DMS79 (cell line): ENCODE measurements around the gene MXD1.

Experiments used
- DNase-seq: peaks from one replicate; lab custom pipeline; 2025; lab: John Stamatoyannopoulos, UW

Gene MXD1

DNA sequence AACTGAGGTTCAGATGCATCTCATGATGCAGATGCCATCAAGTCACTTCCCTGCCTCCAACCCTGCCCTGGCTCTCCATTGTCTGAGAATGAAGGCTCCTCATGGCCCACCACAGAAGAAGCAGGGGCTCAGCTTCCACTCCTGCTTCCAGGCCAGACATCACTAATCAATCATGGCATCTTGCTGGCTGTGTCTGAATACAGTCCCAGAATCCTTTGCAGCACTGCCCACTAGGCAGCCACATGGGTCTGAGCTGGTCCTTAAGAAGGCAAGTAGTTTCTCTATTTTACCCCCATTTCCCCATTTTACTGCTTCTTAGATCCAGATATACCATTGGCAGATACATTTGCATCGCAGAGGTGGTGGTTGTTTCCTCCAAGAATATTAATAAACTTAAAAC lies 39.2 kb downstream of the MXD1 start:
- DNase-seq: no peak

- DNase-seq: no peak
Observed at GRCh38 chr2:69955029-69955428, 40.1 kb downstream of the MXD1 start.

DNA sequence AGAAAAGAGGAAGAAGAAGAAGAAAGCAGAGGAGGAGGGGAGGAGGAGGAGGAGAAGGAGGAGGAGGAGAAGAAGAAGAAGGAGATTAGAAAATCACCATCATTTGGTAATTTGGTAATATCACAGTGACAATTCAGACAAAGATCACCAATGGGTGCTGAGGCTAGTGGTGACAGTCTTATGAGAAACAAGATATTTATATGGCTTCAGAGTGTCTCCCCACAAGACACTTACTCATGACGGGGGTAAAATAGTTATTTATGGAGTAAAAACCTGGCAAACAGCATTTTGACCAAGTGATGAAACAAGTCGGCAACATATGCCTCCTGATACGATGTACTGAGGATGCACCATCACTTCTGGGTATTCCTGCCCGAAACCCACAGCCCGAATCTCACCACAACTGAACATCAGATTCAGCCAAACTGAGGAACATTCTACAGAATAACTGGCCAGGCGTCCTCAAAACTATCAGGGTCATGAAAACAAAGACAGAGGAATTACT lies 41.6 kb downstream of the MXD1 start:
- DNase-seq: no peak

DNA sequence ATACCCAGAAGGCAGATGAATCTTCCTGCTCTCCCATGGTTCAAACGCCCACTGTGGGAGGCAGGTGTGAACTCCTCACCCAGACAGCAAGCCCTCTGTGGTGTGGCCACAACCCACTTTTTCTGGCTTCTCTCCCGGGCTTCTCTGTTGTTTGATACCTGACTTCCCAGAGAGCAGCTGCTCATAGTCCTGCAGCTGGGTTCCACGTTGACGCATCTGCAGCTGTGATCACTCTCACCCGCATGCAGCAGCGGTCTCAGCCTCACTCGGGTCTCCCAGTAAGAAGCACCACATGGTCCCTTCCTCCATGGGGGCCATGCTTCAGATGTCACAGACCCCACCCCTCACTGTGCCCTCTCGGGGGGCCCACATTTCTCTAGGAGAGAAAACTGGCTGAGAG lies 43.1 kb downstream of the MXD1 start:
- DNase-seq: no peak

GRCh38 chr2:69958480-69958879 lies 43.6 kb downstream of the MXD1 start:
- DNase-seq: no peak

DNA sequence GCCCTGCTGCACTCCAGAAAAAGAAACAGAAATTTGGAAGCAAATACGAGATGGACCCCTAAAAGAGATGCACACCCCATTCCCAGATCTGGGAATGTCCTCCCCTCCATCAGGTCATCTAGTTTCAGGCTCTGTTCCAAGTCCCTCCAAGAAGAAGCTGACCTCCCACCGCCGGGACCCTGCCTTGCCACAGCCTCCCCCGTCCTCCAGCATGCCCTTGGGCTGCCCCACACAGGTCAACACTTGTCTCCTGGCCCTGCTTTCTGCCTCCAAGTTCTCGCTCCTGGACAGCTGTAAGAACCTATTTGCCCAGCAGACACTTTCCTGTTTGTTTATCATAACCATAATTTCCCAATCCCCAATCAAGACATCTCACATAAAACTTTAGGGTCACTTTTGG lies 44.5 kb downstream of the MXD1 start:
- DNase-seq: no peak

DNA sequence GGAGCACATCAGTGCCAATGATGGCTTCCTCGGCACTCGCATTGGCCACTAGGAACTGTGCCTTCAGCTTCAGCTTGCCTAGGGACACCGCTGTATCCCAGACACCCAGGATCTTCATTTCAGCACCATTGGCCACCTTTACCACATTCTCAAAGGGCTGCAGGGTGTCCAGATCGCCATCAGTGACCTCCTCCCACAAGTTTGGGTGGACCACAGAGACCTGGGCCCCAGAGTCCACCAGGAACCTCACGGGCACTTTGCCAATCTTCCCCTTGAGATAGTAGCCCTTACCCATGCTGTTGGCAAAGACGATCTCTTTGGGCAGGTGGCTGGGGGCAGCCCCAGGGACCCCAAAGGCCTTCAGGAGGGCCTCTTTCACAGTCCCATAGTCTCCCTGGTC lies 45.9 kb downstream of the MXD1 start:
- no peak for DNase-seq

DNA sequence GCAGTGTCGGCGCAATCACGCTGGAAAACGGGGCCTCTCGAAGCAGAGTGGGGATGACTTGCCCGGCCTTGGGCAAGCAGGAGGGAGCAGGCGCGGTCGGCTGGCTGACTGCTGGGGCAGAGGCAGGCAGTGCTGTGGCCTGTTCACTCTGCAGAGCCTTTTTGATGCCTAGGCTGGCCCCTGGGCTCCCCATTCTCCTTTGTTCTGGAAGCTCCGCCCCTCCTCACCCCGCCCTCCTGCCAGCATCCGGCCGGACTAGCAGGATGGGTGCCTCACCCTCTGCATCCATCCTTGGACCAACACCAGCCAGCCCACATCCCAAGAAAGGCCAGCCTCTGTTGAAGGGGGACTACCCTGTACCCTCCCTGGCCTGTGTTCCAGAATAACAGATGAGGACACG lies 46.6 kb downstream of the MXD1 start, which contains the start of gene ASPRV1:
TSS of gene ASPRV1 (minus strand) at position 136 of the 400 bp plus-strand sequence. CDS start 195 bp downstream, outside the sequence.
- DNase-seq: no peak

GRCh38 chr2:69962986-69963730 lies 48.2 kb downstream of the MXD1 start:
- DNase-seq: no peak

DNA sequence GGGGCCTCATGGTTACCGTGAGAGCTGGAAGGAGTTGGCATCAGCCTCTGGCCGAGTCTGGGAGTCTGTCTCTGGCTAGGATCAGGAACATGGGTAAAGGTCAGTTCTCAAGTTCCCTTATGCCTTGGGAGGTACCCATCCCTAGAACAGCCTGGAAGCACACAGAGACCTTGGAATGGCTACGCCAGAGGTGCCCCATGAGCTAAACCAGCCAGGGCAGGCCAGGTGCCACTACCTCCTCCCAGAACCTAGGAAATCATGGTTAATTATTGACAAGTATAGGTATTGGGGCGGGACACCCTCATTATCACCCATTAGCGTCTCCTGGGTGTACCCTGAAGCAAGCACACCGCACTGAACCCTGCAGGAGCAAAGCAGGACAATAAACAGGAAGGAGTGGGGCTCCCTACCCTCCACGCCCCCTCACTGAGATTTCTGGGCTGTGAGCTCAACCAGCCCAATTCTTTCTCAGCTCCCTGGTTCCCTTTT lies 49.5 kb downstream of the MXD1 start:
- DNase-seq: no peak

GRCh38 chr2:69965756-69966445 lies 51.0 kb downstream of the MXD1 start:
- DNase-seq: no peak

DNA sequence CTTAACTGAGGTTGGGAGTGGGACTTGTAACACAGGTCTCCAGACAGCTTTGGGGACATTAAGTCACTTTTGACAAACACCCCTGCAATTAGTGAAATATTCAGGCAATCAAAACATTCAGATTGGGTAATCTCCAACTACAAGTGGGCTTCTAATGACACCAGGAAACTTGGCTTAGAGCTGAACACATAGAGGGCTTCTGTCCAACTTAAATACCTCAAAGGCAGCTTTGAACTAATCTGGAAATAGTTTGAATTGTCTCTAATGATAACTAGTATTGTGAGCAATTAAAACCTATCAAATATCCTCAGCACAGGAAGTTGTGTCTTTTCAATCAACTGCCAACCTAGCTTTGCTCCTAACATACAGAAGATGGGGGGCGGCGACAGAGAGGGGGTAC lies 51.6 kb downstream of the MXD1 start:
- no peak for DNase-seq

DNA sequence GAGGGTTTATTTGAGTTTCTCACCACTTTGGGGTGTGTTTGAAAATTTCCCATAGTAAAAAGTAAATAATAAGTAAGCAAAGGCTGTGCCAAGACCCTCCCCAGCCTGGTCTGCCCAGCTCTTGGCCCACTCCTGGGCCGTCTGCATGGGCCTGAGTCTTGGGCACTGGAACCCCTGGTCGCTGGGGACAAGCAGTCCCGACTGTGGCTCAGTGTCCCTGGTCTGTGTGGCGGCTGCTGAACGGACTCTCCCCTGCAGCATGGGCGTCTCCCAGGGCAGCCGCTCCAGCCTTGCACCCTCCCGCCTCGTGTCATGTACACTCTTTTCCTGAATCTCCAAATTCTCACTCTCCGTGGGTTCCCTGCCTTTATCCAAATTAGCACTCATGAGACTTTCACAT lies 53.7 kb downstream of the MXD1 start:
- no peak for DNase-seq

- no peak for DNase-seq
Observed at GRCh38 chr2:69969126-69969983, 54.4 kb downstream of the MXD1 start.

- DNase-seq: no peak
Observed at GRCh38 chr2:69969991-69970390, 55.1 kb downstream of the MXD1 start.

DNA sequence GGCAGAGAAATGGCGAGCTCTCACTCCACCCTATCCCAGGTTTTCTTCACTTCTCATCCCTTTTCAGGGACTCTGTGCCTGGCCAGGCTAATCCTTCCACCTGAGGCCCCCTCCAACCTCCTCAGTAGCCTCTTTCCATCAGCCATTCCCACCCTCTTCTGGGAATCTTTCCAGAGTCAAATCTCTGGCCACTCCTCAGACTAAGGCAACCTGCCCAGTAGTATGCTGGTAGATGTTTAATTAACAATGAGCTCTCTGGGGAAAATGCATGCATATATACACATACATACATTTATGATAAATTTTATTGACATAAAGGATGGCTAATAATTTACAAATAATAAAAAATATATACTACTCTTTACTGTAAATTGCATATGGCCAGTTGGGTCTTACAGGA lies 57.9 kb downstream of the MXD1 start:
- DNase-seq: no peak

- DNase-seq: no peak
Observed at GRCh38 chr2:69973335-69973735, 58.4 kb downstream of the MXD1 start.

- DNase-seq: no peak
Observed at GRCh38 chr2:69975136-69975852, 60.4 kb downstream of the MXD1 start.

- no peak for DNase-seq
Observed at GRCh38 chr2:69975853-69976462, 61.0 kb downstream of the MXD1 start.

DNA sequence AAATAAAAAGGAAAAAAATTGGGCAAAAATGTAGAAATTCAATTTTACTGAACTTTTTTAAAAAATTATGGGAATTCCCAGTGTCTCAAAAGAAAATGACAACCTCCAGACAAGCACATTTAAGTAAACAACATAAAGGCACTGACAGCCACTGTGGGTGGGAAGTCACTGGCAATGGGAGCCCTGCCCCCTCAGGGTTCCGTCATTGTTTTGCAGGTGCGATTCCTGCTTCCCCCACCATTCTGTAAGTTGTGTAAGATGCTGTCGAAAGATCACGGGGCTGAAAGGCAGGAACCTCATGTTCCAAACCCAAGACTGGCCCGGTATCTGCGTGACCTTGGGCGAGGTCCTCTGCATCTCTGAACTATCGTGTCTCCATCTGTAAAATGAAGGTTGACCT lies 62.3 kb downstream of the MXD1 start:
- no peak for DNase-seq

- DNase-seq: no peak
Observed at GRCh38 chr2:69977906-69978482, 63.1 kb downstream of the MXD1 start.
